ENCODE measurements around the gene TMX1. TPM values are rescaled to one million over a fixed set of nuclear protein-coding genes. Genes with fewer than 3 reads are reported as not detected.
"Not testable (repeated sequence)": the region's sequence is repeated elsewhere in the genome, so short reads cannot be mapped to it uniquely, and the experiment has no call there.

The TMX1 gene
- total RNA-seq, 4 donors from 2014 or later, result 19.4 to 25.1 (median 20.9) TPM

DNA sequence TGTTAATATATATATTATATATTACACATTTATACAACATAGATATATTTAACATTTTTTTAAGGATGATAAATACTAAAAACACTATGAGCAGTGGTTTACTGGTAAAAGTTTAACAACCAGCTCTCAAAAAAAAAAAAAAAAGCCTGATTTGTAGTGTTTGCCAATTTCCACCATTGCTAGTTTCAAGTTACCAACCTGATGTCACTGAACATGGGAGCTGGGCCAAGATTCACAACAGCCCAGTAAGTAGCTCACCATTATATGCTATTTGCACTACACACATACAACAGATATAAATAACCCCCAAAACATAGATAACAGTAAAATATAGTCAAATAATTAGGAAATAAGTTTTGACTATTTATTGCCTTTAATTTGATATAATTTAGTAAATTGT lies 28.9 kb upstream of the TMX1 start:
- Histone ChIP-seq H3K27me3 (no peaks in the 10 kb centered on the region), H3K9me3 (no peaks in the 10 kb centered on the region), H3K27ac (no peak overlapping the region), H3K36me3 (no peaks in the 10 kb centered on the region), H3K4me1 (no peaks in the 10 kb centered on the region), H3K4me3 (no peak overlapping the region)
- TF ChIP-seq, protein P1, sequence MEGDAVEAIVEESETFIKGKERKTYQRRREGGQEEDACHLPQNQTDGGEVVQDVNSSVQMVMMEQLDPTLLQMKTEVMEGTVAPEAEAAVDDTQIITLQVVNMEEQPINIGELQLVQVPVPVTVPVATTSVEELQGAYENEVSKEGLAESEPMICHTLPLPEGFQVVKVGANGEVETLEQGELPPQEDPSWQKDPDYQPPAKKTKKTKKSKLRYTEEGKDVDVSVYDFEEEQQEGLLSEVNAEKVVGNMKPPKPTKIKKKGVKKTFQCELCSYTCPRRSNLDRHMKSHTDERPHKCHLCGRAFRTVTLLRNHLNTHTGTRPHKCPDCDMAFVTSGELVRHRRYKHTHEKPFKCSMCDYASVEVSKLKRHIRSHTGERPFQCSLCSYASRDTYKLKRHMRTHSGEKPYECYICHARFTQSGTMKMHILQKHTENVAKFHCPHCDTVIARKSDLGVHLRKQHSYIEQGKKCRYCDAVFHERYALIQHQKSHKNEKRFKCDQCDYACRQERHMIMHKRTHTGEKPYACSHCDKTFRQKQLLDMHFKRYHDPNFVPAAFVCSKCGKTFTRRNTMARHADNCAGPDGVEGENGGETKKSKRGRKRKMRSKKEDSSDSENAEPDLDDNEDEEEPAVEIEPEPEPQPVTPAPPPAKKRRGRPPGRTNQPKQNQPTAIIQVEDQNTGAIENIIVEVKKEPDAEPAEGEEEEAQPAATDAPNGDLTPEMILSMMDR (IDR thresholded peaks at IDR 0.05), result no peak
- TF ChIP-seq EP300 (IDR thresholded peaks at IDR 0.05), result no peak
- TF ChIP-seq POLR2A (IDR thresholded peaks at IDR 0.05), result no peak
- no peak for DNase-seq (ENCODE audit: low spot score in 2 of 2)

DNA sequence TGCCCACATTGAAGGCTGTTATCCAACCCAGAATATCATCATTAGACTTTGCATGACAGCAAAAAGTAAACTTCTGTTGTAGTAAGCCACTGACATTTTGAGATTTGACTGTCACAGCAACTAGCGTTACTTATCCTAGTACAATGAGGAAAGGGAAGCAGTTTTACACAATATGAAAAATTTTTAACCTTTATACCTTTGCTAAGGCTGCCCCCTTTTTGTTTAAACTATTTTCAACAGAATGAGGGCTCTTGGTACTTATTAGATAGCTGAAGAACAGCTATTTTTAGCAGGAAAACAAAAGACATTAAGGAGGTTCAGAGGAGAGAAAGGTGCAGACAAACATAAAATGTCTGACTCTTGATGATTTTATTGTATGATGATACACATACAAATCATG lies 23.4 kb upstream of the TMX1 start:
- H3K27me3 ChIP-seq, result no peaks in the 10 kb centered on the region
- TF ChIP-seq, protein P1 (IDR thresholded peaks at IDR 0.05), result no peak
- TF ChIP-seq POLR2A (IDR thresholded peaks at IDR 0.05) (no peak), EP300 (IDR thresholded peaks at IDR 0.05) (no peak)
- no peaks in the 10 kb centered on the region for H3K36me3 ChIP-seq
- H3K27ac ChIP-seq, result no peak overlapping the region
- 47 to 57% methylated on average over 1 of the region's 1 CpG for WGBS, 2 donors
- DNase-seq (ENCODE audit: low spot score in 2 of 2), result no peak
- H3K4me1 ChIP-seq, result no peaks in the 10 kb centered on the region
- H3K4me3 ChIP-seq, result no peak overlapping the region
- H3K9me3 ChIP-seq, result no peaks in the 10 kb centered on the region

DNA sequence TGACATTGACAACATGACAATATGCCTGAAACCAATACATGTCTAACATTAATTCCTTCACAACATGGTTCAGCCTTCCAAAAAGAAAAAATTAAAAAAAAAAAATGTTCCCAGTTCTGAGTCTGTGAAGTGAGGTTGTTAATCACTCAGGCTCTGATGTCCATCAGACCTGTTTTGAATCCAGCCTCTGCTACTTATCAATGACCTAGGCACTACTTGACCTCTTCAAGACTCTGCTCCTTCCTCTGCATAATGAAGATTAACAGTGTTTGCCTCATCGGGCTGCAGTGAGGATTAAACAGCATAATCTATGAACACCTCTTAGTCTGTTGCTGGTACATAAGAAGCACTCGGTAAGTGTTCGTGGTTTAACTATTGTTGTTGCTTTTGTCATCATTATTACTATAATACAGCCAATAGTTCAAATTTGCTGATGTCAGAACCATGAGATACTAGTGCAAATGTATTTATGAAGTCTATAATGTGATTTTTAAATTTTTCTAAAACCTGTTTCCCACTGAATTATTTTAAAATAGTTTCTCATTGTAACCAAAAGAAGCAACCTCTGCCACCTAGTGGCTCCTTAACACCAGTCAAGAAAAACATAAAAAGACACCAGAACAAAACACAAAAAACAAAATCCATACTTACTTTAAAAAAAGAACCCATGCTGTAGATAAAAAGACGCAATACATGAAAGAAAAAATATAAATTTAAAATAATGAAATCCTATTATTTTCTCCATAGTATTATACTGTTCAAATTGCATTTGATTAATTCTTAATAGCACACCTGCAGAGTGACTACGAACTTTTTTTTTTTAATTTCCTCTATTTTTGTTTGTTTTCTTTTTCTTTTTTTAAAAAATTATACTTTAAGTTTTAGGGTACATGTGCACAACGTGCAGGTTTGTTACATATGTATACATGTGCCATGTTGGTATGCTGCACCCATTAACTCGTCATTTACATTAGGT lies 20.3 kb upstream of the TMX1 start:
- Histone ChIP-seq H3K27ac (no peak overlapping the region), H3K4me1 (no peaks in the 10 kb centered on the region), H3K36me3 (no peaks in the 10 kb centered on the region), H3K4me3 (no peak overlapping the region), H3K27me3 (no peaks in the 10 kb centered on the region), H3K9me3 (no peaks in the 10 kb centered on the region)
- no peak for TF ChIP-seq POLR2A (IDR thresholded peaks at IDR 0.05)
- TF ChIP-seq EP300 (IDR thresholded peaks at IDR 0.05), result no peak
- TF ChIP-seq, protein P1 (IDR thresholded peaks at IDR 0.05), result peak; percentile 50 to 70 (median 55)
- DNase-seq (ENCODE audit: low spot score in 2 of 2), result peak in 1 of 2 donors; percentile 44
- 65 to 66% methylated on average over 7 of the region's 7 CpGs for WGBS, 2 donors

DNA sequence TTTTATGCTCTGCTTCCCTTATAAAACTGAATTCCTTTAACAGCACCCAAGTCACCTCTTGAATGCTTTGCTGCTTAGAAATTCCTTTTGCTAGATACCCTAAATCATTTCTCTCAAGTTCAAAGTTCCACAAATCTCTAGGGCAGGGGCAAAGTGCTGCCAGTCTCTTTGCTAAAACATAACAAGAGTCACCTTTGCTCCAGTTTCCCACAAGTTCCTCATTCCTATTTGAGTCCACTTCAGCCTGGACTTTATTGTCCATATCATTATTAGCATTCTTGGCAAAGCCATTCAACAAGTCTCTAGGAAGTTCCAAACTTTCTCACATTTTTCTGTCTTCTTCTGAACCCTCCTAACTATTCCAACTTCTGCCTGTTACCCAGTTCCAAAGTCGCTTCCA lies 16.6 kb upstream of the TMX1 start:
- H3K4me3 ChIP-seq; DNase-seq (ENCODE audit: low spot score in 2 of 2); H3K36me3 ChIP-seq; H3K27ac ChIP-seq; H3K4me1 ChIP-seq; H3K9me3 ChIP-seq; H3K27me3 ChIP-seq: not testable (repeated sequence)
- WGBS, 2 donors, result 89 to 95% methylated on average over 1 of the region's 1 CpG

DNA sequence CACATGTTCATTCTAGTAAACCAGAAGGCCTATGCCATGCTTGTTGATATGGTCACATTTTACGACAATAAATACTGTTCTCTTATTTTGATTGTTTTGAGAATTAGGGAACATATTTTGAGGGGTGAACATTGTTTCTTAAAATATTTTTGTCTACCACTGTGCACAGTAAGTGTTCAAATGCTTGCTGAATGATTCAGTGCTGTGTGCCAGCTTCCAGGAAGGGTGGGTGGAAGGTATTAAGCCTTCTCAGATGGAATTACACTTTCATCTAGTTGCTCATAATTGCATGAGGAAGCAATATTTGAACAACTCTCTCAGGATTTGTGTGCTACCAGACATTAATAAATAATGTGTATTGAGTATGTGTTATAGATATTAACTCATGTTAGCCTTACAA lies 15.5 kb upstream of the TMX1 start:
- TF ChIP-seq POLR2A (IDR thresholded peaks at IDR 0.05) (no peak), EP300 (IDR thresholded peaks at IDR 0.05) (no peak)
- TF ChIP-seq, protein P1 (IDR thresholded peaks at IDR 0.05), result no peak
- DNase-seq (ENCODE audit: low spot score in 2 of 2), result no peak
- Histone ChIP-seq H3K4me3 (no peak overlapping the region), H3K9me3 (no peaks in the 10 kb centered on the region), H3K27ac (no peak overlapping the region), H3K27me3 (no peaks in the 10 kb centered on the region), H3K4me1 (no peaks in the 10 kb centered on the region), H3K36me3 (no peaks in the 10 kb centered on the region)
- WGBS, 2 donors, result 95 to 98% methylated on average over 1 of the region's 1 CpG
